Inferior parietal cortex (tissue), 1 donor: ENCODE measurements around the gene ADAMTS2.

Source experiments
- DNase-seq: peaks from one replicate; pipeline ENCODE4 v3.0.0-alpha.2; 2016; ENCODE audit errors: extremely low spot score

The ADAMTS2 gene

DNA sequence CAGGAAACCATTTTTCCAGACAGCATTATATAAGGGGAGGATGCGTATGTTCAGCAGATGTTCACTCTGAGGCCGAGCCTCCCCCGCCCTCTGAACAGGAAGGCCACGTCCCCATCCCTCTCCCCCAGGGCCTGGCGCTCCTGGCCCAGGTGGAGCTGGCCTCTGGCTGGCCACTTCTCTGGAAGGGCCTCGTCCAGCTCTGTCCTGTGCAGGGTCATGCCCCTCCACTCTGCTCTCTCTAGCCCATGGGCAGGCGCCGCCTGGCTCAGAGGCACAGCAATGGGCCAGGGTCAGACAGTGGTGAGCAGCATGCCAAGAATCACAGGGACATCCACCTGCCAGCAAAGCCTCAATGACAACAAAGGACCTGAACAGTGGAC lies 34.2 kb downstream of the ADAMTS2 start:
- DNase-seq: no peak

DNA sequence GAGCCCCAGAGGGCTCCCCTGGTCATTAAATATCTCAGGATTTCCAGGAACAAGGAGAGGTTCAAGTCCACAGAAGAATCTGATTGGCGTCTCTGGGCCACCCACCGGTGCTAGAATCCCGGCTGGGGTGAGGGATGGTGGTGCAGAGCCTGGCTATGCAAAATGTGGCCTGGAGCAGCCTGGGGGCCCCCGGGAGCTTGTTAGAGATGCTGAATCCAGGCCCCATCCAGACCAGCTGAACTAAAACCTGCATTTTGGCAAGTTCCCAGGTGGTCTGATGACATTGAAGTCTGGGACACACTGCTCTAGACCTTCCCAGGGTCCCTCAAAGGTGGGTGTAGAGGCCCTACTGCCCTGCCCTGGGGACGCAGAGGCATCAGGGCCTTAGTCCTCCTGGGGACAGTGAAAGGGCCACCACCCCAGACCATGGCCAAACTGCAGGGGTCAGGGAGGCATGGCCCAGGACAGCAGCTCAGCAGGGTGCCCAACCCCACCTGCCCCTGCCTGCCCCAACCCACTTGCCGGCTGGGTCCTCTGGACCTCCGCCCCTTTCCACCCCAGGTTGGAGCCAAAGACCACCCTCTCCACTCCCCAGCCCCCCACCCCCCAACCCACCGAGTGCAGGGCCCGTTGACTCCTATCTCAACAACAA lies 34.7 kb downstream of the ADAMTS2 start:
- no peak for DNase-seq

DNA sequence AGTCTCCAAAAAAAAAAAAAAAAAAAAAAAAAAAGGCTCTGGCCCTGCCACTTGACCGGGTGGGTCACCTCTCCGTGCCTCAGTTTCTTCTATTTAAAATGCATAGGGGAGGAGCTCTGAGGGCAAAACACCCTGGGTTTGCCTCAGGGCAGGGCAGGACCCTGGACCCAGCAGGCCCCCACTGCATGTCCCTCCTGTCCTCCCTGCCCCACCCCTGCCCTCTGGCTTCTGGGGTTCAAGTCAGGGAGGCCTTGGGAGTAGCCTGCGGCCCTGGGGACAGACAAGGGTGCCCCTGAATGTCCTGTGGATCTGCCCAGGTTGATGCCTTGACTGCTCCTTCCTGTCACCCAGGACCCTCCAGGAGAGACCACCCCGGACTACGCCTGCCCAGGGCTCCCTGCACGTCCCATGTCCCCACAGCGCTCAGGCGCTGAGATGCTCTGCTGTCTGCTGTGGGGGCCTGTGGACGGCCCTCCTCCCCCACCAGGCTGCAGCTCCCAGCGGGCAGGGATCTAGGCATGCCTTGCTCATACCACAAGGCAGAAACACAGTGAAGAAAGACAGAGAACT lies 35.4 kb downstream of the ADAMTS2 start:
- DNase-seq: no peak

DNA sequence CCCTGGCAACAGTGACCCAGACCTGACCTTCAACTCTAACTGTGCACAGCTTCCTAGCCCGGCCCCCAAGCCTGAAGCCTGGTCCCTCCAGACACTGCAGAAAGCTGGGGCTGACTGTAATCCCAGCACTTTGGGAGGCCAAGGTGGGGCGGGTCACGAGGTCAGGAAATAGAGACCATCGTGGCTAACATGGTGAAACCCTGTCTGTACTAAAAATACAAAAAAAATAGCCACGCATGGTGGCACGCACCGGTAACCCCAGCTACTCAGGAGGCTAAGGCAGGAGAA lies 35.9 kb downstream of the ADAMTS2 start:
- no peak for DNase-seq

DNA sequence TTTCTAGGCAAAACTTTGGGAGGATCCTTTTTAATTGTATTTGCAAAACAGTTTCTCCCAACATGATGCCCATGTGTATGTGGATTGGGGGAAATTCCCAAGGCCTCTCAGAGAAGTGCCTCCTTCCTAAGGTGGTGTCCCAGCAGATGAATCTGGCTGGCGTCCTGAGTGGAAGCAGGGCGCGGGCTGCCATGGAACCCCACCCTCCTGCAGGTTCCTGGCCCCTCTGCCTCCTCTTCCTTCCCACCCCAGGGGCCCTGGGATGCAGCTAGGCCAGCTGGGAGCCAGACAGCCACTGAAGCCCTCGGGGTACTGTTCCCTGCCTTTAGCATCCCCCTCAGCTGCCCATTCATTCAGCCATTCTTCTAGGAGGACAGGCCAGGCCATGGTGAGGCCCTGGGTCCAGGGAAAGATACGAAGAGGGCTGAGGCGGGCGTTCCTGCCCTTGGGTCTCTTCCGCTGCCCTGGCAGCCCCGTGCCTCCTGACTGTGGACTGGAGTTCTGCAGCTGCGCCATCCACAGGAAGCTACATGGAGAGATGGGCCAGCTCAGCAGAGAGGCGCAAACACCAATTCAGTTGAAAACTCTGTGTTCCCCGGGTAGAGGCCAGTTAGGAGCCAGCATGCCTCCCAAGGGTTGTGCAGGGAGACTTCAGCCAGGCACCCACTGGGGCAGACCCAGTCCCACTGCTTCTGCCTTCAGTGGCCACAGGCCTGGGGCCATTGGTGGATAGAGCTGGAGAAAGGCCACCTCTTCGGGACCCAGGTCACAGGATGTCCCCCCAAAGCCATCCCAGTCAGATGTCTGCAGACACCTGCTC lies 36.5 kb downstream of the ADAMTS2 start:
- no peak for DNase-seq

DNA sequence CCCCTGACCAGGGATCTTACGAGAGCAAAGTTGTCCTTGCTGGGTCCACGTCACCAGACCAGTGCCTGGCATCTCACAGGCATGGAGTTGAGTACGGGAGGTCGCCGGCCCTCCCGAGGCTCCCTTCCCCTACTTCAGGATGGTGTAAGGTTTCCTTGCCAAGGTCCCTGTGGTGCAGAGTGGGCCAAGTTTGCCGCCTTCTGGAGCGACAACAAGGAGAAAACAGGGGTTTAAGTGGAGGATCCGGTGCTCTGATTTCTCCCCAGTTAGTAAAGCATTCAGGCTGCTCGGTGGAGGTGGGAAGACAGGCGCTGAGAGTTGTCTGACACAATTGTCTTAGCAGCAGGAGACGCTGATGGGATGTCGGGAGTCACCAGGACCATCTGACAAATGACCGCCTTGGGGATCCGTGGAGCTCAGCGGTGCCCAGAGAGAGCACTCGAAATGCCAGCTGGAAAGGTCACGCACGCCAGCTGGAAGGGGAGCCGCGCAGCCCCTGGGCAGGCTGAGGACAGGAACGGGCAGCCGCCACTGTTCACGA lies 37.3 kb downstream of the ADAMTS2 start:
- DNase-seq: no peak

DNA sequence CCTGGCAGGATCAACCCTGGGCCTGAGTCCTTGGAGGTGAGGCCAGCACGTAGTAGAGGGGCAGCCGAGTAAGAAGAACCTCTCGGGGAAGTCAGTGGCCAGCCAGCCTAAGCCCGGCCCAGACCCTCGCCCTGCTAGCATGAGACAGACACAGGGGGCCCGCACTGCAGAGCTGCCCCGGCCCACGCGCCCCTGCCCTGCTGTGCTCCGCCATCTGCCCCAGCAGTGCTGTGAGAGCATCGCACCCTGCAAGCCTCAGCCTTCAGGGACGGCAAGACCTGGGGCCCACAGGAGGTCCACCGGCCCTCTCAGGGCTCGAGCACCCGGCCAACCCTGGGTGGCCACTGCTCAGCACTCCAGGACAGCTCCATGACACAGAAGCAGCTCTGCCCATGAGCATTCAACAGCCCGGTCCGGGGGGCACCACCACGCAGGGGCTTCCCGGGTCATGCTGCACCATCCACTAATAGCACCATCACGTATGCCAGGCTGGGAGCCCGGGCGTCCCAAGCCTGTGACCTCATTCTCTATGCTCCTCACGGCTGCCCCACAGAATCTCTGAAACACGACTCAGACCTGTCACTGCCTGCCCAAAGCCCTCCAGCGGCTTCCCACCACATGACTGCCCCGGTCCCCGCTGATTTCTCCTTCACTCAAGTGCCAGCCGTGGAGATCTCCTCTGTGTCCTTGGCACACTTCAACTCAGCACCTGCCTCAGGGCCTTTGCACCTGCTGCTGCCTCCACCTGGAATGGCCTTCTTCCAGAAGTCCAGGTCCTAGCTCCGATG lies 38.1 kb downstream of the ADAMTS2 start:
- no peak for DNase-seq

DNA sequence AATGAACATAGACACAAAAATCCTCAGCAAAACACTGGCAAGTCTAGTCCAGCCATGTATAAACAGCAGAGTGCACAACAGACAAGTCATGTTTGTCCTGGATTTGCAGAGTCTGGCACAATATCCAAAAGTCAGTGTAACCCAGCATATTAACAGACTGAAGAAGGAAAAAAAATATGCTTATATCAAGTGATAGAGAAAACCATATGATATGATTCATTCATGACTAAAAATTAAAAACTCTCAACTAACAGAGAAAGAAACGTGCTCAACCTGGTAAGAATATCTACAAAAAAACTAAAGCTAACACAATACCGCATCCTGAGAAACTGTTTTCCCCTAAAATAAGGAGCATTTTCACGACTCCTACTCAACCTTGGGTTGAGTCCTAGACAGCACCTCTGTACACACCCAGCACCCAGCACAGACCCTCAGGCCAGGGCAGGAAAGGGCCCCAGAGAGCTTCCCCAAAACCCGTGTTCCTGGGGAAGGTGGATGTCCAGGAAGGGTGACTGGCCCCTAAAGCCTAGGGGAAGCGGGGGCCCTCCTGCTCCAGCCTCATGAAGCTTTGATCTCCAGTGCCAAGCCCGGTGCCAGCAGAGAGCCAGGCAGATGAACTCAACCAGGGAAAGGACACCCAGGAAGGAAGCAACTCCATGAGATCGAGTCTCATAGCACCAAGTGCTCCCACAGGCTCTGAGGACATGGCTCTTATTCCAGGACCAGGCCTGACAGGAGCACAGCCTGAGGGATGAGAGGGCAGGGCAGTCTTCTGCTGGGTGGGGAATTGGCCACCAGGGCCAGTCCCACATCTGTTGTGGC lies 38.9 kb downstream of the ADAMTS2 start:
- no peak for DNase-seq

DNA sequence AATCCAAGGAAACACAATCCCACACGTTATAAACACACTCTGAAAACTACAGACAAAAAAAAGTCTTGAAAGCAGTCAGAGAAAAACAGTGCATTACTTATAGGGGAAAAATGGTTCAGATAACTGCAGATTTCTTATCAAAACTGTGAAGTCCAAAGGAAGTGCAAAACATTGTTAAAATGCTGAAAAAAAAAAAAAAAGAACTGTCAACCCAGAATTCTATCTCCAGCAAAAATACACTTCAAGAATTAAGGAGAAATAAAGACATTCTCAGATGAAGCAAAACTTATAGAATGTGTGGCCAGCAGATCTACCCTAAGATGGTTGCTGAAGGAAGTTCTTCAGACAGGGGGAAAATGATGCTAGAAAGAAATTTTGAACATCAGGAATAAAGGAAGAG lies 40.4 kb downstream of the ADAMTS2 start:
- no peak for DNase-seq

DNA sequence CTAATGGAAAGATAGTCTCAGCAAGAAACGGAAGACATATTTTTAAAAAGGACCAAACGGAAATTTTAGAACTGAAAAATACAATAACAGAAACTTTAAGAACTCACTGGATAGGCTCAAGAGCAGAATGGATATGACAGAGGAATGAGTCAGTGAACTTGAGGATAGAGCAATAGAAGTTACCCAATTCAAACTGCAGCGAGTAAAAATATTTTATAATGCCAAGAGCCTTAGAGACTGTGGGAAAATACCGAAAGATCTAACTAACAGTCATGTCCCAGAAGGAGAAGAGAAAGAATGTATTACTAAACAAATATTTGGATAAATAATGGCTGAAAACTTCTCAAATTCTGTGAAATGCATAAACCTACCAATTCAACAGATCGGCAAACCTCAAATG lies 40.8 kb downstream of the ADAMTS2 start:
- DNase-seq: no peak

DNA sequence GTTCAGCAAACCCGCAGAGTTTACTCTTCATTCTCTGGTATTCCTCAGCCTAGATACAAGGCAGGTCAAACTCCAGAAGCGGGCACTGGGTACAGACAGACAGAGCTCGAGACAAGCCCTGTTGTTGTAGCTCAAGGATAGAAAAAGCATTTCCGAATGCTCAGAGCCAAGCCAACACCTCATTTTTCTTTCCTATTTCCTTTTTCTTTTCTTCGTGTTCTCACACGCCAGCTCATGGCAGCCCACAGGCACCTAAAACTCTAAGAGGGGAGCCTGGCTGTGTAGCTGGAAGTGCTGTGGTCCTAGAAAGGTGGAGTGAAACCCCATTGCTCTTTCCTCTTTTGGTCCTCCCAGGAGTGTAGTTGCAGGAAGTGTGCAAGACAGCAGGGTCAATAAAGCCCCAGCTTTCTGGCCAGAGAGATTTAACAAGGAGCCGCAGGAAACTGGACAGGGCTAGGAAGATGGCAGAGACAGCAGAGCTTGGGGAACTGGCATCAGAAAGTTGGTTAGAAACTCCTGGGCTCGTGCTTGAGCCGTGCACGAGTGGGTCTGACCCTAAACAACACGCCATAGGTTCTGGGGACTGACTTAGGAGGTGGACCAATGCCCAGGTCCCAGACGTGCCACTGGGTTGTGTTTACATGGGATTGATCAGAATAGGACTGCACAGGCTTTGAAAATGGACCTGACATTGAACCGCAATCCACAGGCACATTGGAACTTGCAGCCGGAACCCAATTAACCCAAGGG lies 41.6 kb downstream of the ADAMTS2 start:
- no peak for DNase-seq

DNA sequence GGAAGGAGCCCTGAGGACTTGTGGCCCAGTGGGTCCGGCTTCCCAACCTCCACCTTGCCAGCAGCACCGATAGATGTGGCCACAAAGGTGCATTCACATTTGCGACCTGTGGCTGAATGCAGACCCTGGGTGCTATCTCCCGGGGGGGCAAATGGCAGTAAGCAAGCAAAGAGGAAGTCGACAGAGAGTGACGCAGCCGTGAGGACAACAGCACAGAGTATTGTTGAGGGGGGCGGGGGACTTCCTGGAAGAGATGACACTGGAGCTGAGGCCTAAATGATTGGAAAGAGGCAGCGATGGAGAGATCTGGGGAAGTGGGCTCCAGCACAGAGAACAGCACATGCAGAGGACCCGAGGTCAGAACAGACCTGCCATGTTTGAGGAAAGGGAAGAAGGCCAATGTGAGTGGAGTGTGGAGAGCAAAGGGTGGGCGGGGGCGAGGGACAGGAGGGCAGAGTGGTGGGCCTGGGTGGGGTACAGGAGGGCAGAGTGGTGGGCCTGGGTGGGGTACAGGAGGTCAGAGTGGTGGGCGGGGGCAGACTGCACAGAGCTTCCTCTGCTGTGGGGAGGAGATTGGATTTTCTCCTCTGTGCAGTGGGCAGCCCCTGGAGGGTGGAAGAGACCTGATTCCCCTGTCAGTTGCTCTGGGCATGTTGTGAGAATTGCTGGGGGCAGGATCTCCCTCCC lies 42.6 kb downstream of the ADAMTS2 start:
- no peak for DNase-seq

DNA sequence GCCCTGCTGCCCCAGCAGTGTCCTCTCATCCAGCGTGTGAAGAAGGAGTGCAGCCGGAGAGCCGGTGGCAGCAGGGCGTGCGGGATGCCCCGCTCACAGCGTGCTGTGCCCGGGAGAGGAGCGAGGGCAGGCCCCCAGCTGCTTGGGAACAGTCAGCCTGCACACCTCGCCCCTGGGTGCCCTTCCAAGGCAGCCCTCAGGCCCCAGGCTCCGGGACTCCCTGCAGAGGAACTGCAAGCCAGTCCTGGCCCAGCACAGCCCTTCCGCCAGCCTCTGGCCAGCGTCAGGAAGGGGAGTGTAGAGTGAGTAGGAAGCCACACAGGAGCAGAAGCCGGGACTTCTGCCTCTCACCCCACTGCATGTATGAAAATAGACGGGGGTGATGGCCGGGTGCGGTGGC lies 43.5 kb downstream of the ADAMTS2 start:
- DNase-seq: no peak

DNA sequence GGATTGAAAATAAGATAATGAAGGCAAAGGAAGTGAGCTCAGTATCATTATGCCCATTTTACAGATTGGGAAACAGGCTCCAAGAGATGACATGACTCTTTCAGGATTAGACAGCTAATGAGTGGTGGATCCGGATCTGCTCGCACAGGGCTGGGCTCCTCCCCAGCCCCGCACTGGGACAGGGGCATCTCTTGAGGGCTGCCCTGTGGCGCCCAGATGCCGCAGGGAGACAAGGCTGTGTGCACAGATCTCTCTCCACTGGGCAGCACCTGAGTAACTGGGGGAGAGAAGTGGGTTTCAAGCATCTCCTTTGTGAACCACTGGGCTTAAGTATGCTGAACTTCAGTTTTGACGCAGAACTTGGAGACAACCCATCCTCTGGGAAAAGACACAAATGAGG lies 43.9 kb downstream of the ADAMTS2 start:
- DNase-seq: no peak

DNA sequence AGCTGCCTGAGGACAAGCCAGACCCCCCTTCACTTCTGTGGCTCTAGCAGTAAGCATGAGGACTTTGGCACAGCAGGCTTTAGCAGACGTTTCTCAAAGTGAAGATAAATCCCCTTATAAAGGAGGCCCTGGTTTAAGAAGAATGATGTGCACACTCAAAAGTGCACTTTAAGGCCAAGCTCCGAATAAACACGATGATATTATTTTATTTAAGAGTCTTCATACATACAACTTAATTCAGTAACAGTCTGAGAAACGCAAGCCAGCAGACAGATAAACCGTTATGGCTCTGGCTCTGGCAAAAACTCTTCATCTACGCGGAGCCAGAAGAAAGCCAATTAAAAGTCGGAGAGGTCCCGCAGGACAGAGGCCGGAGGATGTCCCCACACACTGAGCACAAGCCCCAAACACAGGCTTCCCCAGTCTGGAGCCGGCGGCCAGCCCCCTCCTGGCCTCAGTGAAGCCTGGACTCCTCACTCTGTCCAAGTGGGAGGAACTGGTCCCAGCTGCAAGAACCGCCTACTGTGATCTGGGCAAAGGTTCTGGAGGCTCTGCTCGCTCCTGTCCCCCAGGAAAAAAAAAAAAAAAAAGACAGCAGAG lies 44.6 kb downstream of the ADAMTS2 start:
- no peak for DNase-seq

DNA sequence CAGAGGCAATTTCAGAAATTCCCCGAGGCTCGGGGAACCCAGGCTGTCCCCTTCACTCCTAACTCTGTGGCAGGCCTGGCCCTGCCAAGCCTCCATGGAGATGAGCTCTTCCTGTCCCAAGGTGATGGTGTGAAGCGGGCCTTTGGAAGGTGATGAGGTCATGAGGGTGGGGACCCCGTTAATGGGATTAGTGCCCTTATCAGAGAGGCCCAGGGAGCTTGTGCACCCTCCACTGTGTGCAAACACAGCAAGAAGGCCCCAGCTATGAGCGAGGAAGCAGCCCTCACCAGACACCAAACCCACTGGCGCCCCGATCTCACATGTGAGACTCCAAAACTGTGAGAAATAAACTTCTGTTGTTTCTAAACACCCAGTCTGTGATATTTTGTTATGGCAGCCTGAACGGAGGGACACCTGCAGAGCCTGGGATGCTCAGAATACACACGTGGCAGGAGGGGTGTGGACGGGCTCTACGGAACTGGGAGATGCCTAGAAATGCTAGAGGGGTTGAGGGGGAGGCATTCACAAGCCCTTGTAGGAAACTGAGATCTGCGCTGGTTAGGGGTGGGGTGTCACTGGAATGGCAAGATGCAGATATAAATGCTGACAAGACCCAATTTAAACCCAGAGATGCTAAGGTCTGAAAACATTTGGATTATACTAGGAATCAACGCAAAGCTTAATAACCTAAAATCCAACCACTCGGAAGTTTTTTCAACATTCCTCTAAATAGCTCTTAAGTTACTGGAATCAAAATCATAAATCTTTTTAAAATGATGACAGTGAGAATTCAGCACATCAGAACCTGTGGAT lies 46.9 kb downstream of the ADAMTS2 start:
- no peak for DNase-seq

DNA sequence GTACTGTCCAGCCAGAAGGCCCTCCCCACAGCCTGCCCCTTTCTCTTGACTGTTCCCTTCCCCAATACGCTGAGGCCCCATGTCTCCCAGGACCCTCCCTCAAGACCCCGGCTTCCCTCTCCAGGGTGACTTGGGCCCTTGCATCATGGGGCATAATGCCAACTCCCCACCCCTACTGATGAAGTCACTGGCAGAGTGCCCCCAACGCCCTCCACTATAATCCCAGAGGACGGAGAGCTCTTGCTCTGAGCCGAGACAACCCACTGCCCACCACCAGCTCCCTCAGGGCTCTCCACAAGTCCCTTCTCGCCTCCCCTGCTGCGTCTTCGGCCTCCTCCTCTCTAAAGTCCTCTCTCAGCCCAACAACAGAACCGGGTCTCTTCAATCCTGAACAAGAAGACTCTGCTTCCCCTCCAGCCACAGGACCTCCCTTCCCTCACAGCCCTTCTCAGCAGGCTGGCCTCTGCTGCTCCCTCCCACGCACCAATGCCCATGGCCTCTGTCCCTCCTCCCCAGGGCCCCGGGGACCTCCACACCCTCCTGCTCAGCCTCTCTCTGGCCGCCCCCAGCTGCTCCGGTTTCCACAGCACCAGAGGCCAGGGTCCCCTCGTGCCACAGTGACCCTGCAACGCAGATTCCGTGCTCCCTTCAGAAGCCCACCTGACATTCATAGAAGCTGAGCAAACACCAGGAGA lies 47.6 kb downstream of the ADAMTS2 start:
- no peak for DNase-seq

DNA sequence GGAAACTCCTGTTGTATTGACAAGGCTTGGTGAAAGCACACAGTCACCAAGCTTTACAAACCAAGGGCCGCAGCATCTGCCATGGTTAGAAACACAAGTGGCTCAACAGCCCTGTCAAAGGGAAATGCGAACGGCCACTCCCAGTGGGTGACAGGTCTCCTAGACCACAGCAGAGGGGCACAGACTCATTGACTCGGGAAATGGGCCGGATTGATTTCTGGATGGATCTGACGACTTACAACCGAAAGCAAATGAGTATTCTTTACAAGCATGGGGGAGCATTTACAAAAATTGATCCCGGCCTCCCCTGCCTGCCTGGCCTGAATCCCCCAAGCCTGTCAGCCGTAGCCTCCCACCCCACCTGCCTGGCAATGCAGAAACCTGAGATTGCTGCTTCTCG lies 48.2 kb downstream of the ADAMTS2 start:
- DNase-seq: no peak
